Cardiac septum (tissue), 1 donor: ENCODE results near the gene KLF8. TPM values are rescaled to one million over a fixed set of nuclear protein-coding genes. Genes with fewer than 3 reads are reported as not detected.
"Not testable (repeated sequence)": the region's sequence is repeated elsewhere in the genome, so short reads cannot be mapped to it uniquely, and the experiment has no call there.

ENCODE experiments used
- DNase-seq: peaks from one replicate; pipeline ENCODE4 v3.0.0-alpha.2; 2020; ENCODE audit warnings: low spot score
- intact Hi-C: fragments of 100-400 bp; cut with DNase I; formaldehyde crosslinking; loops from one replicate; pipeline ENCODE4 v1.14.0; 2022
- long read RNA-seq: library from polyadenylated mRNA; unstranded; transcript quantifications from one replicate; pipeline ENCODE4 v2.0.0, GENCODE V29; 2021
- total RNA-seq: library from RNA; stranded (reverse); fragmentation: NEBNext Ultra II Directional; extraction: Animal tissue kit (Norgen Biotek cat#: 25700); gene quantifications from one replicate; pipeline ENCODE4 v1.2.1, GENCODE V29; 2021
- donor health status: DM: no; HTN: no; CAD: no.

The KLF8 gene
- total RNA-seq = 3.6 TPM
- long read RNA-seq, partial matches to known transcripts = 1 of 2 reads
- long read RNA-seq, other reads (novel, unspliced or antisense) = 0 of 2 reads

GRCh38 chrX:56232221-56233082, at the start of gene KLF8:
KLF8 (plus strand) TSS chrX:56232356; CDS start chrX:56233335, 979 bp downstream.
- no peak for DNase-seq
- intact Hi-C loops = loop anchor here (5.0 to 10.0 kb wide), 2 partner anchors 325 to 518 kb away; partner anchors contain the start of gene RRAGB

GRCh38 chrX:56206945-56207344, 25.2 kb upstream of the KLF8 start:
- DNase-seq, intact Hi-C loops: not testable (repeated sequence)

GRCh38 chrX:56211701-56212100, 20.5 kb upstream of the KLF8 start:
- intact Hi-C loops = no loop called here
- no peak for DNase-seq

- DNase-seq = no peak
- intact Hi-C loops = no loop called here
Measured at GRCh38 chrX:56216332-56216731, 15.8 kb upstream of the KLF8 start.

- intact Hi-C loops = no loop called here
Measured at GRCh38 chrX:56219700-56220099, 12.5 kb upstream of the KLF8 start.

GRCh38 chrX:56221101-56221500, 11.1 kb upstream of the KLF8 start:
- intact Hi-C loops = no loop called here
- DNase-seq = no peak

More at GRCh38 chrX:56219700-56220099, 12.5 kb upstream of the KLF8 start:
- no peak for DNase-seq

- intact Hi-C loops = no loop called here
- DNase-seq = no peak
Measured at GRCh38 chrX:56222473-56223000, 9.6 kb upstream of the KLF8 start.

- intact Hi-C loops = no loop called here
- no peak for DNase-seq
Measured at GRCh38 chrX:56226980-56227379, 5.2 kb upstream of the KLF8 start.

- intact Hi-C loops = no loop called here
- DNase-seq = no peak
Measured at GRCh38 chrX:56228914-56229313, 3.2 kb upstream of the KLF8 start.

GRCh38 chrX:56231537-56232090, 542 bp upstream of the KLF8 start:
- DNase-seq = no peak
- intact Hi-C loops = loop anchor here (5.0 to 10.0 kb wide), 2 partner anchors 324 to 517 kb away; partner anchors contain the start of gene RRAGB

GRCh38 chrX:56233100-56233499, 944 bp downstream of the KLF8 start:
- no peak for DNase-seq
- intact Hi-C loops = loop anchor here (5.0 to 10.0 kb wide), 2 partner anchors 326 to 518 kb away; partner anchors contain the start of gene RRAGB

GRCh38 chrX:56233682-56234081, 1.5 kb downstream of the KLF8 start:
- intact Hi-C loops = loop anchor here (5.0 to 10.0 kb wide), 2 partner anchors 326 to 519 kb away; partner anchors contain the start of gene RRAGB
- no peak for DNase-seq

GRCh38 chrX:56248492-56248891, 16.3 kb downstream of the KLF8 start:
- intact Hi-C loops = no loop called here
- no peak for DNase-seq

GRCh38 chrX:56253832-56254703, 21.9 kb downstream of the KLF8 start:
- intact Hi-C loops = no loop called here
- DNase-seq = no peak

GRCh38 chrX:56268888-56269287, 36.7 kb downstream of the KLF8 start:
- intact Hi-C loops = no loop called here
- DNase-seq = no peak

- DNase-seq = no peak
- intact Hi-C loops = no loop called here
Measured at GRCh38 chrX:56278692-56279091, 46.5 kb downstream of the KLF8 start.

- intact Hi-C loops = loop anchor here (5.0 kb wide), 1 partner anchor 447 kb away; the partner anchor contains the start of gene NBDY
- no peak for DNase-seq
Measured at GRCh38 chrX:56279863-56280262, 47.7 kb downstream of the KLF8 start.

- no peak for DNase-seq
- intact Hi-C loops = loop anchor here (5.0 kb wide), 1 partner anchor 446 kb away; the partner anchor contains the start of gene NBDY
Measured at GRCh38 chrX:56281789-56282188, 49.6 kb downstream of the KLF8 start.

- DNase-seq = no peak
- intact Hi-C loops = loop anchor here (5.0 kb wide), 1 partner anchor 443 kb away; the partner anchor contains the start of gene NBDY
Measured at GRCh38 chrX:56284269-56284668, 52.1 kb downstream of the KLF8 start.
